ENCODE measurements around the gene MBD3.

- TF ChIP-seq EZH2 (IDR thresholded peaks at IDR 0.05; ENCODE audit: insufficient read depth, poor library complexity, severe bottlenecking) (no peak), EZH2phosphoT487 (IDR thresholded peaks at IDR 0.05; ENCODE audit: insufficient read depth, low read depth) (no peak)
These were observed 24.2 kb upstream of the MBD3 start for GRCh38 chr19:1616875-1617274.

Data from GM23248 (cell line).